ENCODE results near the gene PSMD3.

DNA sequence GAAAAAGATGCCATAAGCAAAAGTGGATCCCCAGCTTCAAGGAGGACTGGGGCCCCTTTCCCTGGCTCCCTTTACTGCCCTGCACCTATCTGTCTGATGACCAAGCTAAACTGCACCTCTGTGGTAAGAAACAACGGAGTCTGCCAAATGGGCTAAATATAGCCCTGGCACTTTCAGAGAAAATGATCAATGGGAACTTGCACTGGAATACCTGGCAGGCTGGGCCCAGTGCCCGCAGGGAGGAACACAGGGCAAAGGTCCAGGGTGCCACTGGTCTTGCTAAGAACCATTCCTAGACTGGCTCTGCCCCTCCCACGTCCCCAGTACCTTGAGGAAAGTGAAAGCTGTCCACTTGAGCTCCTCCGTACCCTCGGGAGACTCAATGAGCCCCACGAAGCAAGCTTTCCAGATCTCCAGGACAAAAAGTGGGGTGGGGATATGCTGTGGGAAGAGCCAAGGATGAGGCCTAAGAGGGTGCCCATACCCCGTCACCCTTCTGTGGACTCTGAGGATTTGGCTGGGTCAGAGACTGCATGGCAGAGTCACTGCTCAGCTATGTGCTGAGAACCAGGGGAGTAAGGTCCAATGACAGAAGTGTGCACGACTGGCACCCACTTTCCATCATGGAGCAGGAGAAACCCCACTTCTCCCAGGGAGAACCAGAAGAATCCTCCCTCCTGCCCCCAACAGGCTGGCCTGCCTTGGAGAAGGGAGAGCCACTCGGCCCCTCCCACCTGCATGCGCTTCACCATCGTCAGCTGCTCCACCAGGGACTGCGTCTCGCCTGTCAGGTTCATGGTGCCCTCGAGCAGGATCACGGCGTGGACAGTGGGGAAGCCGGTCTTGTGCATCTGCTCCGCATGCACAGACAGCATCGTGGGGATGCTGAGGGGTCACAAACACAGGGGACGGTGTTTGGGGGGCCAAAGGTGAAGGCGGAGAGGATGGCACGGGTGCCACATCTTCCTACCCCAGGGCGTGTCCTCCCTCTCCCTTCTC, 52.0 kb downstream of the PSMD3 start:
- TF ChIP-seq, protein P1, sequence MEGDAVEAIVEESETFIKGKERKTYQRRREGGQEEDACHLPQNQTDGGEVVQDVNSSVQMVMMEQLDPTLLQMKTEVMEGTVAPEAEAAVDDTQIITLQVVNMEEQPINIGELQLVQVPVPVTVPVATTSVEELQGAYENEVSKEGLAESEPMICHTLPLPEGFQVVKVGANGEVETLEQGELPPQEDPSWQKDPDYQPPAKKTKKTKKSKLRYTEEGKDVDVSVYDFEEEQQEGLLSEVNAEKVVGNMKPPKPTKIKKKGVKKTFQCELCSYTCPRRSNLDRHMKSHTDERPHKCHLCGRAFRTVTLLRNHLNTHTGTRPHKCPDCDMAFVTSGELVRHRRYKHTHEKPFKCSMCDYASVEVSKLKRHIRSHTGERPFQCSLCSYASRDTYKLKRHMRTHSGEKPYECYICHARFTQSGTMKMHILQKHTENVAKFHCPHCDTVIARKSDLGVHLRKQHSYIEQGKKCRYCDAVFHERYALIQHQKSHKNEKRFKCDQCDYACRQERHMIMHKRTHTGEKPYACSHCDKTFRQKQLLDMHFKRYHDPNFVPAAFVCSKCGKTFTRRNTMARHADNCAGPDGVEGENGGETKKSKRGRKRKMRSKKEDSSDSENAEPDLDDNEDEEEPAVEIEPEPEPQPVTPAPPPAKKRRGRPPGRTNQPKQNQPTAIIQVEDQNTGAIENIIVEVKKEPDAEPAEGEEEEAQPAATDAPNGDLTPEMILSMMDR (IDR thresholded peaks at IDR 0.05): no peak
- TF ChIP-seq POLR2A (IDR thresholded peaks at IDR 0.05) (no peak), EP300 (IDR thresholded peaks at IDR 0.05) (no peak)
